Cardiac fibroblast (primary cell): Measurements from ENCODE around the gene KDM3B.

Experiments used
- DNase-seq, 2 donors: peaks; one replicate each; pipeline versions ENCODE4 v3.0.0 to v3.0.0-alpha.2; 2010; ENCODE audit warnings: low read depth in 2 of 2
- H3K4me3 ChIP-seq, 2 donors: replicated peaks in 1 of 2; 1 replicate in 1 of 2; 2 replicates in 1 of 2; pipeline ENCODE4 v1.5.1; 2011; ENCODE audit warnings: low read depth in 2 of 2, low read length in 2 of 2, mild to moderate bottlenecking in 2 of 2, moderate library complexity in 1 of 2
- CTCF ChIP-seq: IDR thresholded peaks from one replicate; pipeline ENCODE4 v1.5.1; 2011; ENCODE audit warnings: low read depth, mild to moderate bottlenecking, low read length, inconsistent platforms

KDM3B gene

GRCh38 chr5:138449501-138450239 lies 97.2 kb downstream of the KDM3B start:
- peak; percentile 93 for TF ChIP-seq CTCF
- no peak overlapping the region for H3K4me3 ChIP-seq
- peak; percentile 86 to 87 for DNase-seq

GRCh38 chr5:138450971-138451370 lies 98.5 kb downstream of the KDM3B start:
- H3K4me3 ChIP-seq: no peak overlapping the region
- no peak for TF ChIP-seq CTCF
- DNase-seq: no peak

GRCh38 chr5:138452720-138453119 lies 100.2 kb downstream of the KDM3B start:
- H3K4me3 ChIP-seq: no peak overlapping the region
- TF ChIP-seq CTCF: no peak
- DNase-seq: no peak

GRCh38 chr5:138453590-138453989 lies 101.1 kb downstream of the KDM3B start:
- no peak for TF ChIP-seq CTCF
- DNase-seq: no peak
- H3K4me3 ChIP-seq: no peak overlapping the region

GRCh38 chr5:138454121-138454520 lies 101.6 kb downstream of the KDM3B start:
- no peak for DNase-seq
- TF ChIP-seq CTCF: no peak
- H3K4me3 ChIP-seq: no peak overlapping the region

GRCh38 chr5:138455232-138455930 lies 102.9 kb downstream of the KDM3B start:
- H3K4me3 ChIP-seq: no peak overlapping the region
- DNase-seq: no peak
- TF ChIP-seq CTCF: no peak
